AG20443 (cell line): ENCODE results near the gene MTHFS.
"Not testable (repeated sequence)": the region's sequence is repeated elsewhere in the genome, so short reads cannot be mapped to it uniquely, and the experiment has no call there.

Experiments
- DNase-seq: peaks from one replicate; pipeline ENCODE4 v3.0.0; 2012; ENCODE audit warnings: low spot score, mixed read lengths

Gene MTHFS

DNA sequence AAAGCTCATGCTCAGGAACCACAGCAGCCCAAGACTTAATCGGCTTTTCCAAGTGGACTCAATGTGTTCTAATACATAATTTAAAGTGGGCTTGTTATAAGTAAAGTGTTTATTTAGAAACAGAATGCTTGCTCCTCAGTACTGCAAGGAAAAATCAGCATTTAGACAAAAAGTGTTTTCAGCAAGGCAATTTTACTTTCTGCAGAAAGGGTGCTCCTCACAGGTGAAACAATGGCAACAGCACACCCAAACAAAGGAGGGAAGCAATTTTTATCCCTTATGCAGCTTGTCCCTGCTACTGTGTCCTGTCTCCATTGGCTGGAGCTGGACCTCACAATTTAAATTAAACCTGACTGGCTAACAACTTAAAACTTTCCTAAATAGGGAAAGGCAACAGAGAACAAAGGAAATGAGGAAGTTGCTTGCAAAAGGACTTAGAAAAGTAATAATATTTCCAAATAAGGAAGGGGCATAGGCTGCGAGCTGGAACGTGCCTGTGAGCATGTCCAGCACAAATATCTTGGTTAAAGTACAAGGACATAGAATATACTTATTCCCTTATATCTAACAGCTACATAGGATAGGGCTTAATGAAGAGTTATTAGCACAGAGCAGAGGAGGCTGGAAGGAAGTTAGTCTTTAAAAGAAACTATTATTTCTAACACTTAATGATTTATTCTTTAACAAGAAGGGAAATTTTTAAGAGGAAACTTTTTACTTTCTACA, 19.1 kb upstream of the MTHFS start:
- DNase-seq, result not testable (repeated sequence)

DNA sequence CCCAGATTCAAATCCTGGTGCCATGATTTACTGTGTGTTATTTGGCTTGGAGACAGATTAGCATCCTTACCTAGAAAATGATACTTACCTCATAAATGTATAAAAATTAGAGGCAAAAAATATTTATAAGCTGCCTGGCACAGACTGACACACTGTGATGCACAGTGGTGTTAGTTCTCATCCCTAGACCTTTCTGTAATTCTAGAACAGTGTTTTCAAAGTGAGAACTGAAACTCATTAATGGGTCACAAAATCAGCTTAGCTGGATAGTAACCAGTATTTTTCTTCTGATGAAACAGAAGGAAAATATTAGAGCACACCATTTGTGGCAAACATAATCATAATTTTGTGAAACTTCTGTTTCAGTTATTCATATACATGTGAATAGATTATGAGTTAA, 17.9 kb upstream of the MTHFS start:
- no peak for DNase-seq

DNA sequence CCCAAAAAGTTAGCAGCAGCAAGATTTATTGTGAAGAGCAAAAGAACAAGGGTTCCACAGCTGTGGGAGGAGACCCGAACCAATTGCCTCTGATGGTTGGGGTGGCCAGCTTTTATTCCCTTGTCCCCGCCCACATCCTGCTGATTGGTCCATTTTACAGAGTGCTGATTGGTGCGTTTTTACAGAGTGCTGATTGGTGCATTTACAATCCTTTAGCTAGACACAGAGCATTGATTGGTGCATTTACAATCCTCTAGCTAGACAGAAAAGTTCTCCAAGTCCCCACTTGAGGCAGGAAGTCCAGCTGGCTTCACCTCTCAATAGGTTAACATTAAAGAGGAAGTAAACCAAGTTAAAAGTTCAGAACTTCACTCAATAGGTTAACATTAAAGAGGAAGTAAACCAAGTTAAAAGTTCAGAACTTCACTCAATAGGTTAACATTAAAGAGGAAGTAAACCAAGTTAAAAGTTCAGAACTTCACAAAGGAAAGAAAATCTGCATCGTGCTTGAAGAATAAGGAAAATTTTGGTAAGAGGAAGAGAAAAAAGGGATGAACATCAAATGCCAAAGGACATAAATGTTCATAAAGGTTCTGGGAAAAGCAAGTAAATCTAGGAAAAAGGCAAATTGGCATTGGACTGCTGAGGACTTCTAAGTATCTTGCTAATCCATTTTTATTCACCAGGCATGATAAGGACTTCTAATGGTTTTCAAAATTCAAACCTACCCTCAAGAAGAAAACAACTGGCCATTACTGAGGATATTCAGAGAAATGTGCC, 12.9 kb upstream of the MTHFS start:
- not testable (repeated sequence) for DNase-seq

DNA sequence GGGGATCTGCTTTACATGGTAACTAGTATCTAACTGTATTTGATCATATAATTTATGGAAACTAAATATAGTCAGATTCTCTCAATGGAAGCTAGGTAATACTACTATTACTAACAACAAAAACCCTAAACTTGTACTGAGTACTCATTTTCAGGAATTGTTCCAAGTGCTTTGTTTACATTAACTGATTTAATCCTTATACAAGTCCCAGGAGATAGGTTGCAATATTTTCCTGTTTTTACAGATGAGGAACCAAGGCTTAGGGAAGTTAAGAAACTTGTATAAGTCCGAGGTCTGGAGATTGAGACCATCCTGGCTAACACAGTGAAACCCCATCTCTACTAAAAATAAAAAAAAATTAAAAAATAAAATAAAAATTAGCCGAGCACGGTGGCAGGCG, 7.5 kb upstream of the MTHFS start:
- no peak for DNase-seq

GRCh38 chr15:79903626-79904025, 6.8 kb upstream of the MTHFS start:
- DNase-seq, result no peak

DNA sequence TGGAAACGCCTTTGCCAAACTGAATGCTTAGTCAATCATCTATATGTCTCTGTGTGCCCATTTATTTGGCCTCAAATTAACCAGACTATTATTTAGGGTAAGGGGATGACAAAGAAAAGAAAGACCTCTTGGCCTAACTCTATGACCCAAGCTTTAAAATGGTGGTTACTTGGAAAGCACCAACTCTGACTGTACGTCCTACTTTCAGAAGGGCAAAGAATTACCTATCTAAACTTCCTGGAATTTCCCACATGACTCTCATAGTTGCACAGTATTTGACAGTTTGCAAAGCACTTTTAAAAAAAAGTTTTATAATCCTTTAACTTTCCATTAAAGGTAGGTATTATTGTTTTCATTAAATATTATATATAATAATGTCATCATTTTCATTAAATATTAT, 6.3 kb upstream of the MTHFS start:
- DNase-seq, result no peak

DNA sequence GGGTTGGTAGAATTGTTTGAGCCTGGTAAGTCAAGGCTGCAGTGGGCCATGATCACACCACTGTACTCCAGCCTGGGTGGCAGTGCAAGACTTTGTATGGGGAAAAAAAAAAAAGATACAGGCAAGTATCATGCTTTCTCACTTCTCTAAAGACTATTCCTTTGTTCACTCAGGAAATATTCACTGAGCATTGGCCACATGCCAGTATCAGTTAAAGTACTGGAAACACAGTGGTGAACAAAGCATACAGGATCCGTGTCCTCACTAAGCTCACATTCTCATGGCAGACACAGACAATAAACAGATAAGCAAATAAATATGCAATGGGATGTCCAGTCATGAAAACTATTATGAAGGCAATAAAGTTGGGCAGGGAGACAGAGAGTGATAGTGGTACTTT, 5.1 kb upstream of the MTHFS start:
- DNase-seq, result no peak

GRCh38 chr15:79900818-79901378, 4.1 kb upstream of the MTHFS start:
- DNase-seq, result not testable (repeated sequence)

- no peak for DNase-seq
These were observed 3.3 kb upstream of the MTHFS start for GRCh38 chr15:79900087-79900486.

- DNase-seq, result not testable (repeated sequence)
These were observed 2.0 kb upstream of the MTHFS start for GRCh38 chr15:79898786-79899185.

DNA sequence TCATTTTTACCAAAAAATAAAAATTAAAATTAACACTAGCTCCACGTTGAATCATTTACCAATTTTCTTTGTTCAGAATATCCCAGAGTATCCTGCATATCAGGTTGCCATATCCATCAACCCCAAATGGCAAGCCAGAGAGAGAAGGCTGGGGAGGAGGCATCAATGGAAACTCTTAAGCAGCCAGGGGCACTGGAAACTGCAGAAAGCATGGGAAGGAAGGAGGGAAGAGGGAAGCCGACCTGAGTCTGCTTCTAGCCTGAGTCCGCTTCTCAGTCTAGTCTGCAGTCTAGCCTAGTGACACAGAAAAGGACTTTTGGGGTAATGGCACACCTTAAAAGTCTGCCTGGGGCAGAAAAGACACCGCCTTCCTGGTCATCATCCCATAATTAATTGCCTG, 1.6 kb upstream of the MTHFS start:
- DNase-seq, result no peak

DNA sequence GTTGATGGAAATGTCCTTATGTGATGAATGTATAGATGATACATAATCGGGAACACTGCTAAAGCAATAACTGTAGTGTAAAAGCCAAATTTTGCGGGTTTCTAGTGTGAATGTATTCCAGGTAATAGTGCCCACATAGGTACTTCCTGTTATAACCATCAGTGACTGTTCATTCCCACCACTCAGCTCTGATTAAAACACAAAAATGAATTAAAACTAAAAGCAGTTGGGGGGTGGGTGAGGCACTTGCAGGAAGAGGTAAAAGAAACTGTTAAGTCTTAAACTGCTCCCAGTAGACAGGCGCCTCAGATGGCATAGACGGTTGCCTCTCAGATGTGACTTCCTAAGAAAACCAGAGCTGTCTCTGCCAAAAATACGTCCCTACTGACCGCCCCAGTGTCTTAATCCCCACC, 893 bp upstream of the MTHFS start:
- no peak for DNase-seq

- DNase-seq, result no peak
These were observed 515 bp upstream of the MTHFS start for GRCh38 chr15:79897380-79897678.

DNA sequence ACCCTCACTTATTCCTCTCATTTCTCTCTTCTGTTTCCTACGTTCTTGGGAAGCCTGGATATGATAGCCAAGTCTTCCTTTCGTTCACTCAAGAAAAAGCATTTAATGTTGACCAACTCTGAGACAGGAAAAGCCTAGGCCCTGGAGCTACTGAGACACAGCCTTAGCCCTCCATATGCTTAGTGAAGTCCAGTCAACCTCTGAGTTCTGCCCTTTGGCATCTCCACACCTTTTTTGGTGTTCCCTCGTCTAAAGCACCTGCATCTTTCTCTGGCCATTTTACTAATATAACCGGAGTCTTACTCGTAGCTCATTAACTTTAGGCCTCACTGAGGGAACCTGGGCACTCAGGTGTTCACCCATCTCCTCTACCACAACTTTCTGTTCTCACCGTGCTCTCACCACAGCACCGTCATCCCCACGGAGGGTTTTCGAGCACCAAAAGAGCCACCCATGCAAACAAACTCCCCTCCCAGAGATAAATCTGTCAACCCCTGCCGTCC, 632 bp downstream of the MTHFS start:
- no peak for DNase-seq

DNA sequence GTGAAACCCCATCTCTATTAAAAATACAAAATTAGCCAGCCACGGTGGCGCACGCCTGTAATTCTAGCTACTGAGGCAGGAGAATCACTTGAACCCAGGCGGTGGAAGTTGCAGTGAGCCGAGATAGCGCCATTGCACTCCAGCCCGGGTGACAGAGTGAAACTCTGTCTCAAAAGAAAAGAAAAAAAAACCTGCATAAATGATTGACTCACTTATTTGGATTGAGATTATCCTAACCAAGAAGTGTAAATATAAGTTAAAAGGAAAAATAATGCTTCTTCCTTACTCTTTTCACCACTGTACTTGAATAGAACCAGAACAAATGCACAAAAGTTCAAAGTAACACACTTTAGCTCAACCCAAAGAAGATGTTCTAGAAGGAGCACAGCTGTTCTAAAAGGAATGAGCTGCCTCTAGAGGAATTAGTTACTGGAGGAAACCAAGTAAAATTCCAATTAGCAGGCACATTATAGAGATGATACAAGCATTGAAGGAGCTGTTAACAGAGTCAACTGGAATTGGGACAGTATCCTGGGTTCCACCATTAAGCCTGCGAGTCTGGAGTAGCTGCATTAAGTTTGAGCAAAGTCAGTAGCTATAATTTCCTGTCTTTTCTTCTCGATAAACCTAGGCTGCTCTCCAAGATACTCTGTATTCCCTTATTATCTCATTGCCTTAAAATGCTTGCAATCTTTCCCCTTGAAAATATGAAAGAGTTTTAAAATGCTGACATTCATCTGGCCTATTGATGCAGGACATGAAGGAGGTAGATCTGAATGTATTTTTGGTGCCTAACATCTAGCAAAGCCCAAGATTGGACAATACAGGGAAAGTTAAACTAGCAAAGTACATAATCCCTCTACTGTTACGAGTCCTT, 9.5 kb downstream of the MTHFS start:
- DNase-seq, result peak; percentile 17

- DNase-seq, result no peak
These were observed 10.7 kb downstream of the MTHFS start for GRCh38 chr15:79886124-79886523.

DNA sequence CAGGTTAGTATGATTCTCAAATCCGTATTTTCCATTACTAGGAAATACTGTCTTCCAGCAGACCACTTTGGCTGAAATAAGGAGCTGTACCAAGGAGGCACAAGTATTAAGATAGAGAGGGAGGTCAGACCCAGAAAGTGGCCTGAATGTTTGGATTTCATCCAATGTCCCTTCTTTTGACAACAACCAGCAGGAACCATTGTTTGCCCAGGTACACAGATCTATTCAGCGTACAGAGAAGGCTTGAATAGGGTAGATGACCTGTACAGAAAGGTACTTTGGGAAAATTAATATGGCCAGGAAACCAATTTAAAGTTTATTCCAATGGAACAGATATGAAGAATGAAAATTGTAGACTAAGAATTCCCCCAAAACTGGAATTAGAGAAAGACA, 12.6 kb downstream of the MTHFS start:
- DNase-seq, result no peak

GRCh38 chr15:79883579-79884203, 13.1 kb downstream of the MTHFS start:
- DNase-seq, result no peak

DNA sequence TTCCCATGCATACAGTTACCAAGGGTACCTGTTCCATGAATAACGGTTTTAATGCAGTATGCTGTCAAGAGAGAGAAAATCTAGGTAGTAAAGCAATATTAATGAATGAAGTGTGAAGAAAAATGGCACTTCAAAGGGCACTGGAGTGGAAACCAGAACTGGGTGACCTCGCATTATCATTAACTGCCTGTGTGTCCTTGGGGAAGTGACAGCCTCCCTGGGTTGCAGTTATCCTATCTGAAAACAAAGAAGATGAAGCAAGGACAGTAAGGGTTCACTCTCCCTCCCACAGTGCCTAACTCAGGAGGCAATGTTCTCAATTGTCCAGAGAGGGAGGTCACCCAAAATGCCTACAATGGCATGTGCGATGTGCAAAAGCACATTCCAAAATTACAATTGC, 15.1 kb downstream of the MTHFS start:
- DNase-seq, result no peak

- DNase-seq, result no peak
These were observed 15.6 kb downstream of the MTHFS start for GRCh38 chr15:79881254-79881653.

GRCh38 chr15:79878078-79878705, 18.6 kb downstream of the MTHFS start:
- DNase-seq, result no peak
